Breast epithelium (tissue), 4 donors: Measurements from ENCODE around the gene ZNF618. TPM values are rescaled to one million over a fixed set of nuclear protein-coding genes. Genes with fewer than 3 reads are reported as not detected.

Experiments used
- DNase-seq, 2 donors: peaks; one replicate each; pipeline ENCODE4 v3.0.0-alpha.2; 2019; ENCODE audit warnings: low spot score in 2 of 2
- H3K27ac ChIP-seq, 2 donors: fragments of 200-600 bp; sonication (generic) in 1 of 2; one replicate each; pipeline ENCODE4 v1.5.1; 2016 to 2019; ENCODE audit warnings: mild to moderate bottlenecking in 1 of 2
- H3K27me3 ChIP-seq, 2 donors: fragments of 200-600 bp; sonication (generic) in 1 of 2; one replicate each; pipeline versions ENCODE4 v1.5.1 to v1.6.0; 2017 to 2019; ENCODE audit warnings: control low read depth in 1 of 2, mild to moderate bottlenecking in 1 of 2
- H3K36me3 ChIP-seq: fragments of 200-600 bp; one replicate; pipeline ENCODE4 v1.5.1; 2019
- H3K4me1 ChIP-seq, 2 donors: fragments of 200-600 bp; sonication (generic); one replicate each; pipeline ENCODE4 v1.5.1; 2016 to 2019; ENCODE audit warnings: control low read depth in 1 of 2
- H3K4me3 ChIP-seq, 3 donors: fragments of 200-600 bp; sonication (generic); 1 replicate in 2 of 3; 2 replicates in 1 of 3; pipeline ENCODE4 v1.5.1; 2016 to 2019; ENCODE audit warnings: mild to moderate bottlenecking in 3 of 3, moderate library complexity in 2 of 3
- H3K9me3 ChIP-seq, 2 donors: fragments of 200-600 bp; sonication (generic) in 1 of 2; one replicate each; pipeline ENCODE4 v1.5.1; 2016 to 2019; ENCODE audit warnings: control low read depth in 1 of 2
- POLR2A ChIP-seq: fragments of 450-650 bp; IDR thresholded peaks from one replicate; pipeline ENCODE4 v1.6.1; 2016; ENCODE audit warnings: antibody characterized with exemption, mild to moderate bottlenecking, moderate library complexity
- POLR2AphosphoS5 ChIP-seq, 3 donors: sonication (generic); formaldehyde crosslinking; IDR thresholded peaks; one replicate each; pipeline ENCODE4 v1.6.1; 2017; ENCODE audit warnings: antibody characterized with exemption in 3 of 3
- intact Hi-C: fragments of 100-400 bp; cut with DNase I; formaldehyde crosslinking; loops from one replicate; pipeline ENCODE4 v1.15.1; 2023; ENCODE audit warnings: low total_unique reads
- total RNA-seq, 3 donors: library from RNA; depleted of rRNA; stranded (reverse); fragments of >200 nt; gene quantifications; one replicate each; pipeline ENCODE4 v1.1.0, GENCODE V29; 2016
- TF ChIP-seq, protein P1 (sequence below), 3 donors: fragments of 450-650 bp; IDR thresholded peaks; one replicate each; pipeline ENCODE4 v1.5.1; 2016 to 2017; ENCODE audit warnings: antibody characterized with exemption in 3 of 3, mild to moderate bottlenecking in 3 of 3, moderate library complexity in 3 of 3

Gene ZNF618
- total RNA-seq, 3 donors from 2014 or later: 4.6 to 11.8 (median 10.4) TPM

DNA sequence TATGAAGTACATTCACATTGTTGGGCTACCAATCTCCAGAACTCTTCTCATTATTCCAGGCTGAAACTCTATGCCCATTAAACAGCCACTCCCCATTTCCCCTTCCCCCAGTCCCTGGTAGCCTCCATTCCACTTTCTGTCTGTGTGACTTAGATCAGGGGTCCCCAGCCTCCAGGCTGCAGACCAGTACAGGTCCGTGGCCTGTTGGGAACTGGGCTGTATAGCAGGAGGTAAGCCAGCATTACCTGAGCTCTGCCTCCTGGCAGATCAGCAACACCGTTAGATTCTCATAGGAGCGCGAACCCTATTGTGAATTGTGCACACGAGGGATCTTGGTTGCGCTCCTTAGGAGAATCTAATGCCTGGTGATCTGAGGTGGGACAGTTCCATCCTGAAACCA is 23.1 kb downstream of the ZNF618 start:
- no peak for TF ChIP-seq POLR2A
- no peak for TF ChIP-seq POLR2AphosphoS5 (IDR thresholded peaks at IDR 0.05)
- TF ChIP-seq, protein P1, sequence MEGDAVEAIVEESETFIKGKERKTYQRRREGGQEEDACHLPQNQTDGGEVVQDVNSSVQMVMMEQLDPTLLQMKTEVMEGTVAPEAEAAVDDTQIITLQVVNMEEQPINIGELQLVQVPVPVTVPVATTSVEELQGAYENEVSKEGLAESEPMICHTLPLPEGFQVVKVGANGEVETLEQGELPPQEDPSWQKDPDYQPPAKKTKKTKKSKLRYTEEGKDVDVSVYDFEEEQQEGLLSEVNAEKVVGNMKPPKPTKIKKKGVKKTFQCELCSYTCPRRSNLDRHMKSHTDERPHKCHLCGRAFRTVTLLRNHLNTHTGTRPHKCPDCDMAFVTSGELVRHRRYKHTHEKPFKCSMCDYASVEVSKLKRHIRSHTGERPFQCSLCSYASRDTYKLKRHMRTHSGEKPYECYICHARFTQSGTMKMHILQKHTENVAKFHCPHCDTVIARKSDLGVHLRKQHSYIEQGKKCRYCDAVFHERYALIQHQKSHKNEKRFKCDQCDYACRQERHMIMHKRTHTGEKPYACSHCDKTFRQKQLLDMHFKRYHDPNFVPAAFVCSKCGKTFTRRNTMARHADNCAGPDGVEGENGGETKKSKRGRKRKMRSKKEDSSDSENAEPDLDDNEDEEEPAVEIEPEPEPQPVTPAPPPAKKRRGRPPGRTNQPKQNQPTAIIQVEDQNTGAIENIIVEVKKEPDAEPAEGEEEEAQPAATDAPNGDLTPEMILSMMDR (IDR thresholded peaks at IDR 0.05): no peak
- H3K9me3 ChIP-seq: peaks cover 0 to 6% of the 10 kb centered on the region in 2 donors
- H3K27ac ChIP-seq: no peak overlapping the region
- H3K27me3 ChIP-seq: no peaks in the 10 kb centered on the region
- no peak overlapping the region for H3K4me3 ChIP-seq
- no peak for DNase-seq
- H3K36me3 ChIP-seq: no peaks in the 10 kb centered on the region
- intact Hi-C loops: no loop called here
- H3K4me1 ChIP-seq: no peaks in the 10 kb centered on the region

DNA sequence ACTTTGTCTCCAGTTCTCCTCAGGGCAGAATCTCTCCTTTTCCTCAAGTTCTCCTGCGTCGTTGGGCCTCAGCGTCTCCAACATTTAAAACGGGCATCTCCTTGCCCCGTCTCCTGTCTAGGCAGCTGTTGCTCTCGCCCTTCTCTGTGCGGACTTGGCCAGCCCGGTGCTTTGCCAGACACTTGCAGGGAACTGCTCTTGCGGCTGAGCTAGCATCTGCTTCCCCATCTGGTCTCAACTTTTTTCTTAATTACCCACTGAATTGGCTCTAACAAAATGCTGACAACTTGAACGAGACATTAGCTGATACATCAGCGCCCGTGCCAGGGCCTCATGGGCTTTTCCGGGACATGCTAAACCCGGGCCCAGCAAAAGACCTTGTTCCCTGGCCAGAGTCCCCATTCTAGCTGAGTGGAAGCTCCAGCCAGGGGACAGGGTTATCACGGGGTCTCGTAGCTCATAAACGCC is 25.1 kb downstream of the ZNF618 start:
- TF ChIP-seq, protein P1 (IDR thresholded peaks at IDR 0.05): no peak
- Histone ChIP-seq H3K9me3 (peaks cover 0 to 6% of the 10 kb centered on the region in 2 donors), H3K4me3 (no peak overlapping the region), H3K27me3 (no peaks in the 10 kb centered on the region), H3K4me1 (peaks cover 0 to 1% of the 10 kb centered on the region in 2 donors), H3K27ac (peak overlapping the region in 1 of 2 donors; percentile 49), H3K36me3 (no peaks in the 10 kb centered on the region)
- intact Hi-C loops: loop anchor here (10.0 kb wide), 1 partner anchor 1616 kb away; no protein-coding TSS in a partner anchor
- no peak for DNase-seq

DNA sequence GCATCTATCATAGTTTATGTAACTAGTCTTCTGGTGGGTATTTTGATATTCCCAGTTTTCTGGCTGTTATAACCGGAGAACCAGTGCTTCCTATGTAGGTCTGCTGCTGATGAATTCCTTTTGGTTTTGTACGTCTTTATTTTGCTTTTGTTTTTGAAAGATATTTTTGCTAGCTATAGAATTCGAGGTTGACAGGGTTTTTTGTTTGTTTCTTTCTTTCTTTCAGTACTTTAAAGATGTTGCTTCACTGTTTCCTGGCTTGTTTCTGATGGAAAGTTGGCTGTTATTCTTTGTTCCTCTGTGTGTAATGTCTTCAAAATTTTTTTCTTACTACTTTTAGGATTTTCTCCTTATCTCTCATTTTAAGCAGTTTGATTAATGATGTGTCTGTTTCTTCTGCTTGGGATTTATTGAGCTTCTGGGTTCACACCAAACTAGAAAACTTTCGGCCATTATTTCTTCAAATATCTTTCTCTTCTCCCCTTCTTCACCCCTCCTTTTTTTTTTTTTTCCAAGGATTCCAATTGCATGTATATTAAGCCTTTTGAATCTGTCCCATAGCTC is 27.5 kb downstream of the ZNF618 start:
- Histone ChIP-seq H3K27ac (no peak overlapping the region), H3K27me3 (no peaks in the 10 kb centered on the region), H3K36me3 (no peaks in the 10 kb centered on the region), H3K4me3 (no peak overlapping the region), H3K4me1 (peaks cover 6 to 13% of the 10 kb centered on the region in 2 donors), H3K9me3 (peaks cover 0 to 6% of the 10 kb centered on the region in 2 donors)
- intact Hi-C loops: loop anchor here (10.0 kb wide), 1 partner anchor 1619 kb away; no protein-coding TSS in a partner anchor
- no peak for DNase-seq
- TF ChIP-seq, protein P1 (IDR thresholded peaks at IDR 0.05): no peak
- no peak for TF ChIP-seq POLR2AphosphoS5 (IDR thresholded peaks at IDR 0.05)
- TF ChIP-seq POLR2A: no peak

DNA sequence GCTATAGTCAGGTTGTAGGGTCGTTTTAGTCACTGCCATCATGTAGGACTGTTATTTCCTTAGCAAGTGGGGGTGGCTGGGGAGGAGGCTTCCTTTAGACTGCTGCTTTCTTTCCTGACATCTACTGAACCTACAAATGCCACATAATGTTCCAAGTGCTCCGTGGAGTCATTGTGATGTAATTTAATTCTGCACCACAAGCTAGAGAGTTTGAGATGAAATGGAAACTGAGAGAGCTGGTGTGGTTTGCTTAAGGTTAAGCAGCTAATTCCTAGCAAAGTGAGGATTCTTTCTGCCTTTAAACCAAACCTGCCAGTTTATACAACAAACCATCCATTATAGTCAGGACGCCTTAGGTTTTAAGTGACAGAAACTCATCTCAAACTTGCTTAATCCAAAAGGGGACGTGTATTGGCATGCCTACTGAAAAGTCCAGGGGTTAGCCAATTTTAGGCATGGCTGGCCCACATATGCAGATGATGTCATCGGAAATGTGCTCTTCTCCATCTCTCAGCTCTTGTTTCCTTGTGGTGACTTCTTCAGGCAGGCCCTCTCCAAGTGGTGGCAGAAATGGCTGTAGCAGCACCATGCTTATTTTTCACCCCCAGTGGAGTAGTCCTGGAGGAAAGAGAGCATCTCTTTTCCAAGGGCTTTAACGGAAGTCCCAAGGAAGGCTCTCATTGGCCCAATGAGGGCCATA is 30.5 kb downstream of the ZNF618 start:
- H3K36me3 ChIP-seq: no peaks in the 10 kb centered on the region
- peak overlapping the region; percentile 37 to 84 for H3K27ac ChIP-seq
- no peak overlapping the region for H3K4me3 ChIP-seq
- intact Hi-C loops: loop anchor here (10.0 kb wide), 1 partner anchor 1622 kb away; no protein-coding TSS in a partner anchor
- no peak for TF ChIP-seq POLR2AphosphoS5 (IDR thresholded peaks at IDR 0.05)
- peaks cover 6 to 13% of the 10 kb centered on the region in 2 donors for H3K4me1 ChIP-seq
- peak in 1 of 2 donors; percentile 43 for DNase-seq
- no peaks in the 10 kb centered on the region for H3K27me3 ChIP-seq
- H3K9me3 ChIP-seq: peaks cover 0 to 6% of the 10 kb centered on the region in 2 donors

DNA sequence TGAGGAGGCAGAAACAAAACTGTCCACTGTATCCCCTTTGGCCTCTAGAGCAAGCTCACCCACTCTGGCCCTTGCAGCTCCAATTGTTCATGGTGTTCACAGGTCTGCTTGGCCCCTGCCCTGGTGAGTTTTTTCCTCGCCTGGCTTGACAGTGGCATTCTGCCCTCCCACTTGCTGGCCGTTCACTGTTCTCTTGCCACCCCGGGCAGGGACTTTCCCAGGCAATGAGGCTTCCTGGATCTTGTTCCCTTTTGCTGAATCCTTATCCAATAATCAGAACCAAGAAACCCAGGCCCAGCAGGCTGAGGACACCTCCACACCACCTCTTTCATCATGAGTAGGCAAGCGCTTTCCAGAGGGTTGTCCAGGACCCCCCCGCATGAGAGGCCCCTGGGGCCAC is 31.2 kb downstream of the ZNF618 start:
- H3K4me1 ChIP-seq: peaks cover 6 to 13% of the 10 kb centered on the region in 2 donors
- peak in 1 of 2 donors; percentile 31 for DNase-seq

More for the DNA sequence above, 31.2 kb downstream of the ZNF618 start:
- H3K36me3 ChIP-seq: no peaks in the 10 kb centered on the region
- H3K9me3 ChIP-seq: peaks cover 0 to 6% of the 10 kb centered on the region in 2 donors
- no peaks in the 10 kb centered on the region for H3K27me3 ChIP-seq
- intact Hi-C loops: loop anchor here (10.0 kb wide), 1 partner anchor 1622 kb away; no protein-coding TSS in a partner anchor
- peak overlapping the region; percentile 37 to 84 for H3K27ac ChIP-seq
- no peak overlapping the region for H3K4me3 ChIP-seq
- TF ChIP-seq, protein P1 (IDR thresholded peaks at IDR 0.05): no peak
- TF ChIP-seq POLR2A (no peak), POLR2AphosphoS5 (IDR thresholded peaks at IDR 0.05) (no peak)
